ENCODE data around the gene MAGEA3.

DNA sequence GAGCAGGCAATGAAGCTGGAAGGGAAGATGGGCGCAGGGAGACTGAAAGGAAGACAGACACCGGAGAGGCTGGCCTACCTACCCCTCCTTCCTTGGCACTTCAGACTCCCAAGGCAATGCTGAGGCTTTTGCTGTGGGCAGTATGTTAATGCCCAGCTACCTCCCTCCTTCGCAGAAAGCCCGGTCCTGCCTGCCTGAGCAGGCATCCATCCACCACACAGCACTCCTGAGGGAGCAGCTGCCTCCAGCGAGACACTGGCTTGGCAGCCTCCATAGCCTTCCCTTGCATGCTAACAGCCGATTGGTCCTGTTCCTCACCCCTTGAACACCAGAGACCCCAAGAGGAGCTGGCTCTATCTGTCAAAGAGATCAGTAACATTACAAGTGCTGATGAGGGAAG, 46.5 kb upstream of the MAGEA3 start:
- no peak for TF ChIP-seq CTCF (IDR thresholded peaks at IDR 0.05 in 8 of 11, conservative IDR thresholded peaks at IDR 0.05 in 3 of 11)
- no peak for TF ChIP-seq POLR2A (IDR thresholded peaks at IDR 0.05)
- no peak for TF ChIP-seq POLR2AphosphoS5 (IDR thresholded peaks at IDR 0.05)
